B cell (primary cell): ENCODE data around the gene BMF. TPM values are rescaled to one million over a fixed set of nuclear protein-coding genes. Genes with fewer than 3 reads are reported as not detected.
"Not testable (repeated sequence)": the region's sequence is repeated elsewhere in the genome, so short reads cannot be mapped to it uniquely, and the experiment has no call there.

ENCODE experiments used
- ATAC-seq: fragments of 200-7000 bp; cut with Tn5 transposase; one replicate; pipeline ENCODE4 v1.10.0; 2021; ENCODE audit warnings: low read depth, mild to moderate bottlenecking, moderate number of reproducible peaks, moderate library complexity
- CTCF ChIA-PET: fragments of 350-600 bp; sonication (Branson Sonifier 250); formaldehyde crosslinking; loops from one replicate; lab custom pipeline; 2021; ENCODE audit warnings: antibody characterized with exemption, inconsistent platforms; lab: Charles Lee
- POLR2A ChIA-PET: fragments of 350-600 bp; sonication (Branson Sonifier 250); formaldehyde crosslinking; loops from one replicate; lab custom pipeline; 2021; ENCODE audit warnings: antibody characterized with exemption; lab: Charles Lee
- DNase-seq: peaks from one replicate; pipeline ENCODE4 v3.0.0; 2013
- H2AFZ ChIP-seq: 2 replicates; pipeline ENCODE4 v1.6.1; 2012; ENCODE audit warnings: mild to moderate bottlenecking, low read depth, low read length; ENCODE audit not compliant: insufficient read depth, poor library complexity, severe bottlenecking
- H3K27ac ChIP-seq, 2 donors: 1 replicate in 1 of 2; 2 replicates in 1 of 2; pipeline ENCODE4 v1.5.1; 2012 to 2013; ENCODE audit warnings: low read length in 2 of 2, mild to moderate bottlenecking in 2 of 2, moderate library complexity in 1 of 2
- H3K27me3 ChIP-seq, 4 experiments: fragments of 200-600 bp in 1 of 4; sonication (generic) in 1 of 4; replicated peaks in 1 of 4; 1 replicate in 2 of 4; 2 replicates in 2 of 4; pipeline versions ENCODE4 v1.6.1 to v1.7.0; 2013 to 2016; ENCODE audit warnings: low read length in 3 of 4, mild to moderate bottlenecking in 2 of 4, mixed read lengths in 1 of 4, moderate library complexity in 1 of 4; ENCODE audit not compliant: insufficient read depth in 4 of 4, control insufficient read depth in 3 of 4; ENCODE audit errors: control extremely low read depth in 1 of 4
- H3K36me3 ChIP-seq, 2 experiments: replicated peaks in 1 of 2; 1 replicate in 1 of 2; 2 replicates in 1 of 2; pipeline versions ENCODE4 v1.6.1 to v1.7.1; 2013; ENCODE audit warnings: low read length in 1 of 2; ENCODE audit not compliant: insufficient read depth in 2 of 2, control insufficient read depth in 1 of 2; ENCODE audit errors: control extremely low read depth in 1 of 2, extremely low read depth in 1 of 2
- H3K4me1 ChIP-seq, 2 donors: fragments of 200-600 bp in 1 of 2; sonication (generic) in 1 of 2; 1 replicate in 1 of 2; 2 replicates in 1 of 2; pipeline versions ENCODE4 v1.5.1 to v1.6.1; 2013 to 2017; ENCODE audit warnings: low read length in 2 of 2; ENCODE audit not compliant: control insufficient read depth in 2 of 2, insufficient read depth in 2 of 2
- H3K4me2 ChIP-seq: replicated peaks from 2 replicates; pipeline ENCODE3; 2012; ENCODE audit warnings: mild to moderate bottlenecking, low read depth, low read length; ENCODE audit not compliant: poor library complexity, severe bottlenecking
- H3K4me3 ChIP-seq, 5 experiments: fragments of 200-600 bp in 1 of 5; sonication (generic) in 1 of 5; 1 replicate in 3 of 5; 2 replicates in 2 of 5; pipeline versions ENCODE4 v1.5.1 to v1.7.0; 2011 to 2016; ENCODE audit warnings: low read length in 4 of 5, mild to moderate bottlenecking in 4 of 5, low read depth in 2 of 5, control low read depth in 1 of 5, moderate library complexity in 1 of 5; ENCODE audit not compliant: insufficient read depth in 1 of 5; ENCODE audit errors: control extremely low read depth in 1 of 5, extremely low read depth in 1 of 5
- H3K79me2 ChIP-seq: fragments of 200-600 bp; sonication (generic); one replicate; pipeline ENCODE4 v1.6.0; 2016; ENCODE audit warnings: low read length; ENCODE audit not compliant: control insufficient read depth, insufficient read depth
- H3K9ac ChIP-seq: fragments of 200-600 bp; sonication (generic); 2 replicates; pipeline ENCODE4 v1.6.1; 2017; ENCODE audit warnings: mild to moderate bottlenecking, low read length, moderate library complexity
- H3K9me3 ChIP-seq, 3 donors: one replicate each; pipeline versions ENCODE4 v1.6.1 to v1.7.1; 2013; ENCODE audit warnings: low read length in 2 of 3; ENCODE audit not compliant: control insufficient read depth in 2 of 3, insufficient read depth in 1 of 3; ENCODE audit errors: control extremely low read depth in 1 of 3
- H4K20me1 ChIP-seq: 2 replicates; pipeline ENCODE4 v1.6.0; 2012; ENCODE audit warnings: mild to moderate bottlenecking, low read length; ENCODE audit not compliant: insufficient read depth, control insufficient read depth, poor library complexity, severe bottlenecking
- H3K27ac Mint-ChIP-seq: one replicate; pipeline ENCODE4 v1.8.0; 2021; ENCODE audit warnings: mixed read lengths
- H3K27me3 Mint-ChIP-seq: one replicate; pipeline ENCODE4 v1.8.0; 2021; ENCODE audit warnings: mixed read lengths
- H3K4me1 Mint-ChIP-seq: one replicate; pipeline ENCODE4 v1.8.0; 2021; ENCODE audit warnings: mixed read lengths
- H3K4me3 Mint-ChIP-seq: one replicate; pipeline ENCODE4 v1.8.0; 2021; ENCODE audit warnings: mixed read lengths
- H3K9me3 Mint-ChIP-seq: one replicate; pipeline ENCODE4 v1.8.0; 2022; ENCODE audit warnings: mixed read lengths; ENCODE audit not compliant: insufficient read depth
- CTCF ChIP-seq: fragments of 200-600 bp; IDR thresholded peaks from one replicate; pipeline ENCODE4 v1.8.0; 2022; ENCODE audit warnings: antibody characterized with exemption, mild to moderate bottlenecking
- EZH2 ChIP-seq: IDR thresholded peaks from 2 replicates; pipeline ENCODE4 v1.6.1; 2012; ENCODE audit warnings: borderline replicate concordance, low read depth, mild to moderate bottlenecking, moderate library complexity, low read length; ENCODE audit not compliant: insufficient read depth, poor library complexity, severe bottlenecking
- WGBS: methylation state at CpG from one replicate; pipeline ENCODE4 v1.1.5; 2013; ENCODE audit warnings: missing lambda C conversion rate; ENCODE audit not compliant: insufficient coverage; 5-methylcytosine and 5-hydroxymethylcytosine counted together
- intact Hi-C: fragments of 100-400 bp; cut with micrococcal nuclease; formaldehyde crosslinking; loops from one replicate; pipeline ENCODE4 v1.10.0; 2022
- polyA plus RNA-seq: library from polyadenylated mRNA; depleted of rRNA; stranded (reverse); fragments of >200 nt; gene quantifications from 2 replicates; pipeline ENCODE4 v1.2.3, GENCODE V29; 2012
- total RNA-seq, 2 donors: library from RNA; stranded (reverse); fragments of 120-200 nt in 1 of 2; gene quantifications; 1 replicate in 1 of 2; 2 replicates in 1 of 2; pipeline versions ENCODE4 v1.2.3 to v1.2.4, GENCODE V29; 2013 to 2022

The BMF gene
- total and polyA plus RNA-seq, 2 donors (not counting 1 experiment from before 2014, with no cell fraction given): 43.2 to 343 TPM

GRCh38 chr15:40137303-40138200, 28.9 kb upstream of the BMF start:
- Histone ChIP-seq H3K9ac (no peak overlapping the region), H2AFZ (no peak overlapping the region), H3K4me3 (no peak overlapping the region), H3K4me1 (no peaks in the 10 kb centered on the region), H3K27me3 (no peaks in the 10 kb centered on the region), H3K36me3 (no peaks in the 10 kb centered on the region), H3K27ac (no peak overlapping the region), H3K9me3 (peaks cover 0 to 3% (median 0%) of the 10 kb centered on the region in 3 donors), H4K20me1 (no peaks in the 10 kb centered on the region), H3K4me2 (no peak overlapping the region), H3K79me2 (no peaks in the 10 kb centered on the region)
- DNase-seq (no peak), ATAC-seq (no peak)
- POLR2A ChIA-PET: no interaction called here
- WGBS: 95% methylated on average over 9 of the region's 11 CpGs
- no peak overlapping the region for H3K4me3 Mint-ChIP-seq
- TF ChIP-seq EZH2: no peak
- H3K9me3 Mint-ChIP-seq: no peaks in the 10 kb centered on the region
- CTCF ChIA-PET: no interaction called here
- intact Hi-C loops: no loop called here
- H3K4me1 Mint-ChIP-seq: no peaks in the 10 kb centered on the region
- peaks cover 1% of the 10 kb centered on the region for H3K27me3 Mint-ChIP-seq
- H3K27ac Mint-ChIP-seq: no peak overlapping the region

GRCh38 chr15:40136470-40137302, 28.0 kb upstream of the BMF start:
- TF ChIP-seq EZH2: no peak
- no peak for TF ChIP-seq CTCF
- H3K27ac ChIP-seq: no peak overlapping the region
- H3K9me3 Mint-ChIP-seq: no peaks in the 10 kb centered on the region
- H3K9me3 ChIP-seq: peaks cover 0 to 3% (median 0%) of the 10 kb centered on the region in 3 donors
- ChIA-PET CTCF (no interaction called here), POLR2A (interaction anchor here (0.7 kb wide), 1 partner anchor 11 kb away, joined by 3 read pairs; no protein-coding TSS in a partner anchor)
- no peaks in the 10 kb centered on the region for H4K20me1 ChIP-seq
- no peak overlapping the region for H3K4me3 ChIP-seq
- H3K27me3 ChIP-seq: no peaks in the 10 kb centered on the region
- no peaks in the 10 kb centered on the region for H3K4me1 Mint-ChIP-seq
- H3K36me3 ChIP-seq: no peaks in the 10 kb centered on the region
- no peak overlapping the region for H3K9ac ChIP-seq
- H3K4me1 ChIP-seq: no peaks in the 10 kb centered on the region
- no peaks in the 10 kb centered on the region for H3K79me2 ChIP-seq
- WGBS: 100% methylated on average over 1 of the region's 6 CpGs
- H2AFZ ChIP-seq: no peak overlapping the region
- peaks cover 2% of the 10 kb centered on the region for H3K27me3 Mint-ChIP-seq
- no peak overlapping the region for H3K27ac Mint-ChIP-seq
- DNase-seq (no peak), ATAC-seq (no peak)
- intact Hi-C loops: no loop called here
- H3K4me3 Mint-ChIP-seq: no peak overlapping the region
- H3K4me2 ChIP-seq: no peak overlapping the region

GRCh38 chr15:40135846-40136450, 27.3 kb upstream of the BMF start:
- H3K9ac ChIP-seq, H3K4me2 ChIP-seq, CTCF ChIA-PET, H3K4me3 Mint-ChIP-seq, H3K79me2 ChIP-seq, H3K27me3 Mint-ChIP-seq, H3K9me3 Mint-ChIP-seq, H2AFZ ChIP-seq, H3K27me3 ChIP-seq, ATAC-seq, H3K27ac ChIP-seq, H3K36me3 ChIP-seq, H3K9me3 ChIP-seq, H3K4me3 ChIP-seq, H3K27ac Mint-ChIP-seq, H3K4me1 Mint-ChIP-seq, intact Hi-C loops, DNase-seq, H3K4me1 ChIP-seq, H4K20me1 ChIP-seq: not testable (repeated sequence)
- 100% methylated on average over 1 of the region's 1 CpG for WGBS
- POLR2A ChIA-PET: interaction anchor here (0.7 kb wide), 1 partner anchor 10 kb away, joined by 3 read pairs; no protein-coding TSS in a partner anchor
